Lower lobe of right lung (tissue), 2 donors: ENCODE data around the gene TRAF5. TPM values are rescaled to one million over a fixed set of nuclear protein-coding genes. Genes with fewer than 3 reads are reported as not detected.

Experiments used
- ATAC-seq, 2 donors: fragments of 200-7000 bp; cut with Tn5 transposase; one replicate each; pipeline ENCODE4 v1.9.1; 2020 to 2022; ENCODE audit warnings: mild to moderate bottlenecking in 2 of 2, moderate library complexity in 2 of 2
- DNase-seq: peaks from one replicate; pipeline ENCODE4 v3.0.0-alpha.2; 2020
- H3K27ac ChIP-seq: fragments of 200-600 bp; one replicate; pipeline ENCODE4 v1.8.0; 2022
- H3K27me3 ChIP-seq: fragments of 200-600 bp; one replicate; pipeline ENCODE4 v1.8.0; 2022; ENCODE audit warnings: low read depth
- H3K36me3 ChIP-seq: fragments of 200-600 bp; one replicate; pipeline ENCODE4 v1.8.0; 2022; ENCODE audit warnings: mild to moderate bottlenecking
- H3K4me1 ChIP-seq: fragments of 200-600 bp; one replicate; pipeline ENCODE4 v1.8.0; 2022
- H3K4me3 ChIP-seq: fragments of 200-600 bp; one replicate; pipeline ENCODE4 v1.8.0; 2022; ENCODE audit warnings: mild to moderate bottlenecking
- H3K9me3 ChIP-seq: fragments of 200-600 bp; one replicate; pipeline ENCODE4 v1.8.0; 2022
- intact Hi-C: fragments of 100-400 bp; cut with DNase I; formaldehyde crosslinking; loops from one replicate; pipeline ENCODE4 v1.11.0; 2022
- total RNA-seq: library from RNA; stranded (reverse); fragmentation: NEBNext Ultra II Directional; extraction: Animal tissue kit (Norgen Biotek cat#: 25700); gene quantifications from one replicate; pipeline ENCODE4 v1.2.1, GENCODE V29; 2021
- TF ChIP-seq, protein P1 (sequence below): fragments of 200-600 bp; IDR thresholded peaks from one replicate; pipeline ENCODE4 v1.8.0; 2022; ENCODE audit warnings: antibody characterized with exemption, mild to moderate bottlenecking
- donor health status: DM: no; HTN: yes; CAD: no; lungs with severe emphysema.

The TRAF5 gene
- total RNA-seq, 1 donor from 2014 or later = 8.8 TPM

DNA sequence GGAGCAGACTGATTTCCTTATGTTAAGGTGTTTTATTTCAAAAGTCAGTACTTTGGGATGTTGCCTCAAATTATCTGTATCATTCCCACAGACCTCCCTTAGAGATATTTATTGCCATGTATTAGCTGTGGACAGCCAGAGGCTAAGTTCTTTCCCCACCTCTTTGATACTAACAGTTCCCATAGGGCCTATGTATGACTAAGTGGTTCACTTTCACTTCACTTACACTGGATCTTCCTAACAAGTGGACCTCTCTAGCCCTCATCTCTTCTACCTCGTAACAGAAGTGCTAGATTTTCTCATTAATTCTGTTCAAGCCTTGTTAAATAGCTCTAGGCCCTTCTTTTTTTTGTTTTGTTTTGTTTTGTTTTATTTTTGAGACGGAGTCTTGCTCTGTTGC lies 6.2 kb downstream of the TRAF5 start:
- peaks cover 5% of the 10 kb centered on the region for H3K4me1 ChIP-seq
- H3K27ac ChIP-seq = no peak overlapping the region
- no peak overlapping the region for H3K4me3 ChIP-seq
- ATAC-seq (no peak), DNase-seq (no peak)
- no peaks in the 10 kb centered on the region for H3K27me3 ChIP-seq
- intact Hi-C loops = no loop called here
- H3K9me3 ChIP-seq = no peaks in the 10 kb centered on the region
- TF ChIP-seq, protein P1, sequence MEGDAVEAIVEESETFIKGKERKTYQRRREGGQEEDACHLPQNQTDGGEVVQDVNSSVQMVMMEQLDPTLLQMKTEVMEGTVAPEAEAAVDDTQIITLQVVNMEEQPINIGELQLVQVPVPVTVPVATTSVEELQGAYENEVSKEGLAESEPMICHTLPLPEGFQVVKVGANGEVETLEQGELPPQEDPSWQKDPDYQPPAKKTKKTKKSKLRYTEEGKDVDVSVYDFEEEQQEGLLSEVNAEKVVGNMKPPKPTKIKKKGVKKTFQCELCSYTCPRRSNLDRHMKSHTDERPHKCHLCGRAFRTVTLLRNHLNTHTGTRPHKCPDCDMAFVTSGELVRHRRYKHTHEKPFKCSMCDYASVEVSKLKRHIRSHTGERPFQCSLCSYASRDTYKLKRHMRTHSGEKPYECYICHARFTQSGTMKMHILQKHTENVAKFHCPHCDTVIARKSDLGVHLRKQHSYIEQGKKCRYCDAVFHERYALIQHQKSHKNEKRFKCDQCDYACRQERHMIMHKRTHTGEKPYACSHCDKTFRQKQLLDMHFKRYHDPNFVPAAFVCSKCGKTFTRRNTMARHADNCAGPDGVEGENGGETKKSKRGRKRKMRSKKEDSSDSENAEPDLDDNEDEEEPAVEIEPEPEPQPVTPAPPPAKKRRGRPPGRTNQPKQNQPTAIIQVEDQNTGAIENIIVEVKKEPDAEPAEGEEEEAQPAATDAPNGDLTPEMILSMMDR = no peak
- H3K36me3 ChIP-seq = no peaks in the 10 kb centered on the region

DNA sequence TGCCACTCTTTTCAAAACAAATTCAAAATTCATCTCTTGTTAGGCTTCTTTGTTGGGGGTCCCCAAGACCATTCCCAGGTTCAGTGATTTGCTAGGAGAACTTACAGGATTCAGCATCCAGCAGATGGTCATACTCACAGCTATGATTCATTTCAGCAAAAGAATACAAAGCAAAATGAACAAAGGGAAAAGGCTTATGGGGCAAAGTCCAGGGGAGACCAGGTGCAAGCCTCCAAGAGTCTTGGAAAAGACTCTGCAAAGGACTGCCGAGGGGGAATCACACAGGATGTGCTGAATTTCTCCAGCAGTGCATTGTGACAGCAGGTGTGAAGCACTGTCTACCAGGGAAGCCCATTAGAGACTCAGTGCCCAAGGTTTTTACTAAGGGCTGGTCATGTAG lies 7.3 kb downstream of the TRAF5 start:
- ATAC-seq = no peak
- intact Hi-C loops = no loop called here
- TF ChIP-seq, protein P1 = no peak
- Histone ChIP-seq H3K36me3 (no peaks in the 10 kb centered on the region), H3K27ac (no peak overlapping the region), H3K4me1 (no peaks in the 10 kb centered on the region), H3K27me3 (no peaks in the 10 kb centered on the region), H3K9me3 (no peaks in the 10 kb centered on the region), H3K4me3 (no peak overlapping the region)
- DNase-seq = no peak

DNA sequence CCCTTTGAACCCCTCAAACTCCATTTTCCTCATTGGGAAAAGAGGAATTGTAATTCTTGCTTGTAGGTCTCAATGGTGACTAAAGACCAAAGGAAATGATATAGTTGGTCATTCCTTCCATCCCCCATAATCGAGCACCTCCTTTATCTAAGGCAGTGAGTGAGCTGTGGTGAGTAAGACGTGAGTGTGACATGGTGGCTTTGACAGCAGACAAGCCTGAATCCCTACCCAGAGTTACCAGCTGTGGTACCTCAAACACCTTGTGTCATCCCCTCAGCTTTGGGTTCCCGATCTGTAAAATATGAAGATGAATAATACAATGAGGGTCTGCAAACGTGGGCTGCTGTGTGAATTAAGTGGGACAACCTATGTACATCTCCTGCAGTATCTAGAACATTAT lies 8.4 kb downstream of the TRAF5 start:
- ATAC-seq = no peak
- H3K27ac ChIP-seq = no peak overlapping the region
- no peak overlapping the region for H3K4me3 ChIP-seq

DNA sequence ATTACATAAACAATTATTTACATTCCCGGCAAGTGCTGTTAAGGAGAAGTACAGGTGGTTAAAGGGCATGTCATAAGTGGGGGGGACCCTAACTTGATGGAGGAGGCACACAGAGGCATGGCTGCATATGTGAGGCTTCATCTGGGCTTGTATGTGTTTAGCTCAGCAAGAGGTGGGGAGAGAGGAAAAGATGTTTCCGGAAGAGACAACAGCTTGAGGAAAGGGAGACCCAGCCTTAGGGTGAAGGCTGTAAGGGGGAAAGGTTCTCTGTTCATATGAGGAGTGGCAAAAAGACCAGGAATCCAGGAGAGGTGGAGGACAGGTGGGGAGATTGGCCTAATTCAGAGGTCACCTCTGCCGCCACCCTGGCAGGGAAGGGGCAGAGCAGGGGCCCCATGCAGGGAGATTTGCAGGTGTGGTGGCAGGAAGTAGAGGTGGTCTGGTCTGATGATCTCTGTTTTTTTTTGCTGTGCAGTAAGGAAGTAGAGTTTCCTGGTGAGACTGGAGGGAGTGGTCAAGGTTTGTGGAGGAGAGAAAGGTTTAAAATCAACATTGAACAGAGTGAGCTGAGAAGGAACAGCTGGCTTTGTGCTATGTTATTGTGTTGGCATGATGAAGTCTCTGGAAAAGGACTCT lies 9.0 kb downstream of the TRAF5 start:
- H3K36me3 ChIP-seq = no peaks in the 10 kb centered on the region
- DNase-seq (no peak), ATAC-seq (no peak)
- intact Hi-C loops = no loop called here
- no peaks in the 10 kb centered on the region for H3K9me3 ChIP-seq
- H3K4me1 ChIP-seq = no peaks in the 10 kb centered on the region
- TF ChIP-seq, protein P1 = no peak
- no peak overlapping the region for H3K4me3 ChIP-seq
- no peak overlapping the region for H3K27ac ChIP-seq
- no peaks in the 10 kb centered on the region for H3K27me3 ChIP-seq

More for the DNA sequence above, 8.4 kb downstream of the TRAF5 start:
- Histone ChIP-seq H3K9me3 (no peaks in the 10 kb centered on the region), H3K27me3 (no peaks in the 10 kb centered on the region), H3K4me1 (no peaks in the 10 kb centered on the region), H3K36me3 (no peaks in the 10 kb centered on the region)
- intact Hi-C loops = no loop called here
- TF ChIP-seq, protein P1 = no peak
- DNase-seq = no peak

DNA sequence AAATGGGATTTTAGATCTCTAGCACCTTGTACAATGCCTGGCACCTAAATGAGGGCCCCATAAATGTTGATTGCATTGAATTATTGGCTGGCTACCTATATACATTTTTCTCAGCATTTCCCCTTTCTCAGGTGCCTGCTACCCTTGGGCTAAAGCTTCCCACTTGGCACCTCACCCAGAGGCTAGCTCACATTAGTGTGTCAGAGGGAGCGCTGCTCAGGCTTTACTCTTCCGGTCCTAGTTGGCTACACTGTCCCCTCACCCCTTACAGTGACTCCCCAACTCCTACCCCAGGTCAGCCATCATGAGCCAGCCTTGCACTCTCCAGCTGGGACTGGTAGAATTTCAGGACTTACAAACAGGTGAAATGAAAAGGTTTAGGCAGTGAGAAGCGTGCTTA lies 9.5 kb downstream of the TRAF5 start:
- H3K27me3 ChIP-seq = no peaks in the 10 kb centered on the region
- ATAC-seq (no peak), DNase-seq (no peak)
- intact Hi-C loops = no loop called here
- no peaks in the 10 kb centered on the region for H3K4me1 ChIP-seq
- H3K9me3 ChIP-seq = no peaks in the 10 kb centered on the region
- H3K4me3 ChIP-seq = no peak overlapping the region
- TF ChIP-seq, protein P1 = no peak
- no peak overlapping the region for H3K27ac ChIP-seq
- H3K36me3 ChIP-seq = no peaks in the 10 kb centered on the region

DNA sequence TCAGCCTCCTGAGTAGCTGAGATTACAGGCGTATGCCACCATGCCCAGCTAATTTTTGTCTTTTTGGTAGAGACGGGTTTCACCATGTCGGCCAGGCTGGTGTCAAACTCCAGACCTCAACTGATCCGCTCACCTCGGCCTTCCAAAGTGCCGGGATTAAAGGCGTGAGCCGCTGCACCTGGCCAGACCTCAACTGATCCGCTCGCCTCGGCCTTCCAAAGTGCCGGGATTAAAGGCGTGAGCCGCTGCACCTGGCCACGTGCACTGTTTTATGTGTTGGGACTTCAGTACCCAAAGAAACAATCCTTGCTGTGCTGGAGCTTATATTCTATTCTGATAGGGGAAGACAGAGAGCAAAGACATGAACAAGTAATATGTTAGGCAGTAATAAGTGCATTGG lies 10.1 kb downstream of the TRAF5 start:
- H3K27me3 ChIP-seq = no peaks in the 10 kb centered on the region
- H3K36me3 ChIP-seq = no peaks in the 10 kb centered on the region
- no peaks in the 10 kb centered on the region for H3K9me3 ChIP-seq
- no peaks in the 10 kb centered on the region for H3K4me1 ChIP-seq
- TF ChIP-seq, protein P1 = no peak
- ATAC-seq (no peak), DNase-seq (no peak)
- H3K4me3 ChIP-seq = no peak overlapping the region
- intact Hi-C loops = no loop called here
- no peak overlapping the region for H3K27ac ChIP-seq
